Thyroid gland (tissue), 4 donors: ENCODE measurements around the gene OR4L1.

Experiments
- POLR2A ChIP-seq, 2 donors: fragments of 450-650 bp; IDR thresholded peaks; one replicate each; pipeline ENCODE4 v1.6.1; 2017; ENCODE audit warnings: antibody characterized with exemption in 2 of 2, mild to moderate bottlenecking in 2 of 2, moderate library complexity in 1 of 2
- TF ChIP-seq, protein P1 (sequence below), 6 experiments: fragments of 200-600 bp in 3 of 6; fragments of 450-650 bp in 3 of 6; sonication (generic) in 3 of 6; IDR thresholded peaks; one replicate each; pipeline ENCODE4 v1.5.1; 2016 to 2019; ENCODE audit warnings: antibody characterized with exemption in 6 of 6, mild to moderate bottlenecking in 2 of 6, inconsistent platforms in 1 of 6, moderate library complexity in 1 of 6

DNA sequence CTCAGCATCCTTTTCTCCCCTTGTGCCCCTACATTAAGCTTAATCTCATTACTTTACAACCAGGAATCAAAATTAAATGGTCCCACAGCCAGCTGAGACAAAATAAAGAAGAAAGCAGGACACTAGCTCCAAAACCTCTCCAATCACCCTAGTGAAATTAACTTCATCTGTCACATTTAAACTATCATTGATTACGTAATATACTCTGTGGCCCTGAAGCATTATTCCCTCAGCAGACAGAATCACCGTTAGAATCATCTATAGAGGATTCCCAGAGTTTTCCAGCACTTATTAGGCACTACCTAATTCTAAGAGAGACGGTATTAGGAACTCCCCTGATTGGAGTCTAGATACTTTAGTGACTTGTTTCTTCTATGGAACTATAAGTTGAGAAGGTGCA is 50.6 kb downstream of the OR4L1 start, which contains the start of gene OR4K17:
- TF ChIP-seq POLR2A (IDR thresholded peaks at IDR 0.05): no peak
- TF ChIP-seq, protein P1, sequence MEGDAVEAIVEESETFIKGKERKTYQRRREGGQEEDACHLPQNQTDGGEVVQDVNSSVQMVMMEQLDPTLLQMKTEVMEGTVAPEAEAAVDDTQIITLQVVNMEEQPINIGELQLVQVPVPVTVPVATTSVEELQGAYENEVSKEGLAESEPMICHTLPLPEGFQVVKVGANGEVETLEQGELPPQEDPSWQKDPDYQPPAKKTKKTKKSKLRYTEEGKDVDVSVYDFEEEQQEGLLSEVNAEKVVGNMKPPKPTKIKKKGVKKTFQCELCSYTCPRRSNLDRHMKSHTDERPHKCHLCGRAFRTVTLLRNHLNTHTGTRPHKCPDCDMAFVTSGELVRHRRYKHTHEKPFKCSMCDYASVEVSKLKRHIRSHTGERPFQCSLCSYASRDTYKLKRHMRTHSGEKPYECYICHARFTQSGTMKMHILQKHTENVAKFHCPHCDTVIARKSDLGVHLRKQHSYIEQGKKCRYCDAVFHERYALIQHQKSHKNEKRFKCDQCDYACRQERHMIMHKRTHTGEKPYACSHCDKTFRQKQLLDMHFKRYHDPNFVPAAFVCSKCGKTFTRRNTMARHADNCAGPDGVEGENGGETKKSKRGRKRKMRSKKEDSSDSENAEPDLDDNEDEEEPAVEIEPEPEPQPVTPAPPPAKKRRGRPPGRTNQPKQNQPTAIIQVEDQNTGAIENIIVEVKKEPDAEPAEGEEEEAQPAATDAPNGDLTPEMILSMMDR (IDR thresholded peaks at IDR 0.05): no peak
